Fibroblast of villous mesenchyme (primary cell): ENCODE results near the gene ARSG. TPM values are rescaled to one million over a fixed set of nuclear protein-coding genes. Genes with fewer than 3 reads are reported as not detected.
"Not testable (repeated sequence)": the region's sequence is repeated elsewhere in the genome, so short reads cannot be mapped to it uniquely, and the experiment has no call there.

ENCODE experiments used
- DNase-seq: peaks from one replicate; pipeline ENCODE4 v3.0.0-alpha.2; 2010; ENCODE audit warnings: low read depth
- H3K4me3 ChIP-seq: 2 replicates; pipeline ENCODE4 v1.5.1; 2011; ENCODE audit warnings: low read depth, mild to moderate bottlenecking, low read length
- CTCF ChIP-seq: IDR thresholded peaks from 2 replicates; pipeline ENCODE4 v1.5.1; 2012; ENCODE audit warnings: low read depth, mild to moderate bottlenecking, low read length; ENCODE audit not compliant: insufficient read depth
- total RNA-seq: library from RNA; depleted of rRNA; stranded (reverse); fragments of >200 nt; gene quantifications from 2 replicates; pipeline ENCODE4 v1.2.3, GENCODE V29; 2012

The ARSG gene
- total RNA-seq, 1 donor: 5.6 TPM

GRCh38 chr17:68302066-68302564 is 10.8 kb downstream of the ARSG start:
- no peak for TF ChIP-seq CTCF
- DNase-seq: no peak
- no peak overlapping the region for H3K4me3 ChIP-seq

- H3K4me3 ChIP-seq: no peak overlapping the region
- TF ChIP-seq CTCF: no peak
- DNase-seq: no peak
These were observed 11.4 kb downstream of the ARSG start for GRCh38 chr17:68302666-68303065.

DNA sequence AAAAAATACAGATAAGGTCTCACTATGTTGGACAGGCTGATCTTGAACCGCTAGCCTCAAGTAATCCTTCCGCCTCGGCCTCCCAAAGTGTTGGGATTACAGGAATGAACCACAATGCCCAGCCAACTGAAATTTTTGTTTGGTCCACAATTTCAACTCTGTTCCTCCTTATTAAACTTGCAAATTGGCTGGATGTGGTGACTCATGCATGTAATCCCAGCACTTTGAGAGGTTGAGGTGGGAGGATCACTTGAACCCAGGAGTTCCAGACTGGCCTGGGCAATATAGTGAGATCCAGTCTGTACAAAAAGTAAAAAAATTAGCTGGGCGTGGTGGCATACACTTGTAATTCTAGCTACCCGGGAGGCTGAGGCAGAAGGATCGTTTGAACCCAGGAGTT is 13.4 kb downstream of the ARSG start:
- no peak overlapping the region for H3K4me3 ChIP-seq
- no peak for DNase-seq
- no peak for TF ChIP-seq CTCF

- H3K4me3 ChIP-seq: no peak overlapping the region
- no peak for TF ChIP-seq CTCF
- DNase-seq: peak; percentile 60
These were observed 13.8 kb downstream of the ARSG start for GRCh38 chr17:68305142-68305541.

GRCh38 chr17:68306819-68307218 is 15.5 kb downstream of the ARSG start:
- TF ChIP-seq CTCF: no peak
- no peak overlapping the region for H3K4me3 ChIP-seq
- DNase-seq: no peak

DNA sequence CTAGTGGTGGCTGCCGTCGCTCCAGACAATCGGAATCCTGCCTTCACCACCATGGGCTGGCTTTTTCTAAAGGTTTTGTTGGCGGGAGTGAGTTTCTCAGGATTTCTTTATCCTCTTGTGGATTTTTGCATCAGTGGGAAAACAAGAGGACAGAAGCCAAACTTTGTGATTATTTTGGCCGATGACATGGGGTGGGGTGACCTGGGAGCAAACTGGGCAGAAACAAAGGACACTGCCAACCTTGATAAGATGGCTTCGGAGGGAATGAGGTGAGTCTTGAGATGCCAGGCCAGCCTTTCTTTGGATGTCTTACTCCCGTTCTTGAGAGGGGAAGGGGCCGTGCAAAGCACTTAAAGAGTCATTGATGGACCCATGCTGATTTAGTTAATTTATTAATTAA is 16.1 kb downstream of the ARSG start:
- TF ChIP-seq CTCF: no peak
- no peak overlapping the region for H3K4me3 ChIP-seq
- DNase-seq: no peak

- H3K4me3 ChIP-seq, DNase-seq: not testable (repeated sequence)
These were observed 17.2 kb downstream of the ARSG start for GRCh38 chr17:68308486-68308885.

DNA sequence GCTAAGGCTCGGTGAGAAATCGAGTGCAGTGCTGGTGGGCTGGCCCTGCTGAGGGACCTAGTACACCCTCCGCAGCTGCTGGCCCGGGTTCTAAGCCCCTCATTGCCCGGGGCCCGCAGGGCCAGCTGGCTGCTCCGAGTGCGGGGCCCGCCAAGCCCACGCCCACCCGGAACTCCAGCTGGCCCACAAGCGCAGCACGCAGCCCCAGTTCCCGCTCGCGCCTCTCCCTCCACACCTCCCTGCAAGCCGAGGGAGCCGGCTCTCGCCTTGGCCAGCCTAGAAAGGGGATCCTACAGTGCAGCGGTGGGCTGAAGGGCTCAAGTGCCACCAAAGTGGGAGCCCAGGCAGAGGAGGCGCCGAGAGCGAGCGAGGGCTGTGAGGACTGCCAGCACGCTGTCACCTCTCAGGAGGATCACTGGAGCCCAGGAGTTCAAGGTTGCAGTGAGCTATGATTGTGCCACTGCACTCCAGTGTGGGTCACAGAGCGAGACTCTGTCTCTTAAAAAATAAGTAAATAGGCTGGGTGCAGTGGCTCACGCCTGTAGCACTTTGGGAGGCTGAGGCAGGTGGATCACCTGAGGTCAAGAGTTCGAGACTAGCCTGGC is 17.9 kb downstream of the ARSG start:
- not testable (repeated sequence) for H3K4me3 ChIP-seq, DNase-seq
